Pulmonary artery endothelial cell (primary cell): ENCODE data around the gene NPB. TPM values are rescaled to one million over a fixed set of nuclear protein-coding genes. Genes with fewer than 3 reads are reported as not detected.

Source experiments
- DNase-seq: peaks from one replicate; pipeline ENCODE4 v3.0.0-alpha.2; 2011; ENCODE audit warnings: low read depth, low spot score
- total RNA-seq: library from RNA; depleted of rRNA; stranded (reverse); fragments of >200 nt; gene quantifications from 2 replicates; pipeline ENCODE4 v1.2.3, GENCODE V29; 2014

Gene NPB
- total RNA-seq, 1 donor from 2014 or later: 0.20 TPM

DNA sequence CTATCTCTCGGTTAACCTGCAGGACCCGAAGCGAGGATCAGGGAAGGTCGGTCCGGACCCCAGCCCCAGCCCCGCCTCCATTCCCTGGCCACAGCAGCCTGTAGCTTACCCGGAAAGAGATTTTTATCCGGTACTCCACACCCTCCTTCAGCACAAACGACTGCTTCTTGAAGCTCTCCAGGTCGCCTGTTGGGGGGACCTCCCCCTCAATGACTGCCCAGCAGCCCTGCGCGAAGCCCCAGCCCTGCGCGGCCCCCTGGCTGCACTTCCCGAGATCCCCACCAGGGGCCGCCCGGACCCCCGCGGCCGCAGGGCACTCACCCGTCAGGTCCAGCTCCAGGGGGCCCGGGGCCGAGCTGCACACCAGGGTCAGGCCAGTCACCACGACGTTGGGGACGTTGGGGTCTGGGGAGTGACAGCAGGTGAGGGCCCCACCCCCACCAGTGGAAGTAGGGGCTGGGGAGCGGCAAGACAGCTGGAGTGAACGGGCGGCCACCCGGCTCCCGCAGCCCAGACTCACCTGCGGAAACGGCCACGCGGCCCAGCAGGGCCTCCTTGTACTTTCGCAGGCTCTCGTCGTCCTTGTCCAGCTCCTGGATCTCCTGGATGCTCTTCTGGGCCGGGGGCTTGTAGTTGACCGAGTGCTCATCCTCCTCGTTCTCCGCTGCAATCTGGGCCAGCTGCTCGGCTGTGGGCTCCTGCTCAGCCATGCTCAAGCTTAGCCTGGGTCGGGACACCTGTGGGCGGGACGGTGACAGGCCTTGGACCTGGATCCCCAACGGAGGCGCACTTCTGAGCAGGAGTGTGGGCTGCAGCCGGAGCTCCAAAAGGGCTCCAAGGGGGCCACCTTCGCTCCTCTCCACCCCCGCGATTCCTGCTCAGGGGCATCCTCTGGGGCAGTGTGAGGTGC, 32.6 kb upstream of the NPB start:
- no peak for DNase-seq

DNA sequence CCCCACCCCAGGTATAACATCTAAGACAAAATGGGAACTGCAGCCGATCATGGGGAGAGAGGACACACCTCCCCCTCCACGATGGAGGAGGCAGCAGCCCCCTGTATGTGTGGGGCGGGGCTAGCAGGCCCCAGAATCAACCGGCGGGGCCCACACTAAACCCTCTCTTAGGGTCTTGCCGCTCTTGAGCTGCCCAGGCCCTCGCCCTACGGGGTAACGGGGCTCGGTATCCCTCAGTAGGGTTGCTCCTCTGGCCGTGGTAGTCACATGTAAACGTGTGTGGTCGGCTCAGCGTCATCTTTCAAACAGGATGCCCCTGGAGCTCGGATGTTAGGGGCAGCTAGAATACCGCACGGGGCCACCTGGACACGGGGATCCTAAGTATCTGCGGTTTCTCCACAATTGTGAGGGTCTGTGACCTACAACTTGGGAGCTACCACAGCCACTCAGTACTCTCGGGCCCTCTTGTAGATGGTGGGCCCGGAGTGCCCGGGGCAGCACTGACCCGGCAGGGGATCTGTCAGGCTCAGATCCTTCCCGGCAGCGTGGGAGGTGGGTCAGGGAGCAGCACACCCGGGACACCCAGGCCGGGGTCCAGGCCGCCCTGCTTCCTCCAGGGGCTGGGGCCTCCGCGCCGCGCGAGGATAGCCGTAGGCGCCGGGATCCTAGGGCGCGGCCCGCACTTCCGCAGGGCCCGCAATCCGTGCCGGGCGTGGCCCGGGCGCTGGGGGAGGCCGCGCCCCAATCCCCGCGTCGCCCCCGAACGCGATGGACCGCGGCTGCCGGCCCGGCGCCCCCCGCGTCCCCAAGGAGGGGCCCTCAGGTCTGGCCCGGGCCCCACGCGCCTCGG, 31.7 kb upstream of the NPB start:
- no peak for DNase-seq

DNA sequence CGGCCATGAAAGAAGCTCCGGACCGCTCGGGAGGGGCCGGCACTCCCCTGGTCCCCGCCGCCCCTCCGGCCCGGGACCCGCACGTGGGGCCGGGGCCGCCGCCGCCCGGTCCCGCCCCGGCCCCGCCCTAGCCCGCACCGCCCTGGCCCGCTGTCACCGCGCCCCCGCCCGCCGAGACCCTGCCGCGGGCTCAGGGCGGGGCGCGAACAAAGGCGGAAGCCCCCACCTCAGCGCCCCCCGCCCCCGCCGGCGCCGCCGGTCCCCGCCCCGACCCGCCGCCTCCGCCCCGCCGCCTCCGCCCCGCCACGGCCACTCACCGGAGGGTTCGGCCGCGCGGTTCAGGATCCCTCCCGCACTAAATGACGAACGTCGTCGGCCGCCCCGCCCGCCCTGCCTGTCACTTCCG, 31.1 kb upstream of the NPB start, which contains the start of gene ARHGDIA:
ARHGDIA (minus strand) TSS at position 357 of the 406 bp plus-strand sequence. CDS start 1,407 bp downstream, outside the sequence.
- no peak for DNase-seq

DNA sequence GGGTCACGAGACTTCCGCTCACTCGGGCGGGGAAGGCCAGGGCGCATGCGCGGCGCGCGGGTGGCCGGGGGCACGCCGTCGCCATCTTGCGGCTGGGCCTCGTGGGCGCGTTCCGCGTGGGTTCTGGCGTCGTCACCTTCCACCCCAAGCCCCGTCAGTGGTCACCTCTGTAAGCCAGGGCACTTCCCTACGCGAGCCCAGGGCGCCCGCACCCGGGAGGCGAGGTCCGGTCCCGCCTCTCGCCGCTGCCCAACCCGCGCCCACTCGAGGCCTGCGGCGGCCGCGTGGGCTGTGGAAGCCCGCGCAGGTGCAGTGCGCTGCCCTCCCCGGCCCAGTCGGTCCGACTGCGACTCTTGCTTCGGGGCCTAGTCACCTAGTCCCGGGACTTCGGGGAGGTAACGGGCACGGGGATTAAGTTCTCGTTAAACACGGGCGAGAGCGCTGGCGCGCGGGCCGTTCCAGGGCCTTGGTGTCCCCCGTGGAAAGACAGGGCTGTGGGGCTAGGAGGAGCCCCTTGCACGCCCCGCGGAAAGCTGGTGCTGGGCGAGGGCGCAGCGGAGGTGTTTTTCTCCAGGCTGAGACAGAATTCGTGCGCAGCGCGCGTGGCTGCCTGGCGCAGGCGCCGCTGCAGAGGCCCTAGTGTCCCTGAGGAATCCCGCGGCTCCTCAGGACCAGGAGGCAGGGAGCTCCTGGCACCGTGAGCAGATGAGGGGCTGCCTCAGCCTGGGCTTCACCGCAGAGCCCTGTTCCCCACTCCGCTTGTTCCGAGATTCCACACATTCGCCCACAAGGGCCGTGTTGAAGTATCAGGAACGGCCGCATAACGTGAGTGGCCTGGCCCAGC, 30.4 kb upstream of the NPB start:
- DNase-seq: no peak

DNA sequence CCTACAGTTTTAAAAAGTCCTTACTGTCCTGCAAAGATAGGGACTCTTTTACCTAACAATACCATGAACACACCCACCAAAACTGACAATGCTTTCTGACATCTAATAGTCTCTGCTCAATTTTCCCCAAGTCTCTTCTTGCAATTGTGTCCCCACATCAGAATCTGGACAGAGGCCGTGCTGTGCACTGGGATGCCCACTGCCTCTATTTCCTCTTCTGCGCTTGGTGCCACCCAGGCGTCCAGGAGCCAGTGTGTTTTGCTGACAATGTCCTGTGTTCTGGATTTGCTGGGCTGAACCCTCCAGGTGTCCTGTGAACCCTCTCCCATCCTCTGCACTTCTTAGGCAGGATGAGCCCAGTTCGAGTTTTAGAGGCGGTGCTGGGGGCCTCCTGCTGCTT, 24.5 kb upstream of the NPB start:
- no peak for DNase-seq

DNA sequence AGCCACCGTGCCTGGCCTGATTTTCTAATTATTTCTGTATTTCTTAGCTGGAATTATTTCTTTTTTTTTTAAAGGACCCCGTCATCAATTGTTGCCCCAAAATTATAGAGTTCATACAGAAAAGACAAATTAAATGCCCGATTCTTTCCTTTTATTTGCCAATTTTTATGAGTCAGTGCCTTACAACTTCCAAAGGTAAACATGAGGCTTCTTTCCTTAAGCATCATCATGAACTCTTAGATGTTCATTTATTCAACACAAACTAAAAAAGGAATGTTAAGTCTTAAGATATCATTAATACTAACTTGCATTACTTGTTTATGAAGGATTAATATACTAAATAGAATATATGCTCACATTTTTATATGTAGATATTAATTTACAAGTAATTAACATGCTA, 23.7 kb upstream of the NPB start:
- DNase-seq: no peak

DNA sequence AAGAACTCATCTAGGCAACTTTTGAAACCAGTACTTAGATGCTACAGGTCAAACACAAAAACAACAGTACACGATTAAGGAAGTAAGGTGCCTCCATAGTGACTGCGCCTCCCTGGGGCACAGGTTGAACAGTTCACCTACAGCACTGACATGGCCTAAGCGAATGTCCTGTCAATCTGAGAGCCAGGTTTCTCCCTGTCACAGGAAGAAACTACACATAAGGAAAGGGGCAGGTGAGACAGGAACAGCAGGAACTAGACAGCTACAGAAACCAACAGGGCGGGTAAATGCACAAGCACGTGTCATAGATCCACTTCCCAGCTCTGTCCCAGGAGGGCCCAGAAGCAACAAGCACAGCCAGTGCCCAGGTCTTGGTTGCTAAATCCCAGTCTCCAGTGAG, 22.9 kb upstream of the NPB start:
- DNase-seq: no peak

DNA sequence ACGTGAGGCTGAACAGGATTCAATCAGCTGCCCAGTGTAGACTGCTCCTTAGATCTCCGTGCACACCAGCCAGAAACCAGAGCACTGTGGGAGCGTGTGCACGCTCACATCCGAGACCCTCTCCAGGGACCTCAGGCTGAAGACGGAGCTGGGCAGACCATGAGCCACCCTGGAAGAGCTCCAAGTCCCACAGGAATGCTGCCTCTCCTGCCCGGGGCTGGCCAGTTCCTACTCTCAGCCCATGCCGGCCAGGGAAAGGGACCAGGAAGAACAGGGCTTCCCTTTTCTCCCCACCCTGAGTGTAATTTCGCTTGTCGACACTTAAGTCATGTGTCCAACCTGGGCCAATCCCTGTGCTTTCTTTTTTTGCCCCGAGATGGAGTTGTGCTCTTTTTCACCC, 17.5 kb upstream of the NPB start:
- no peak for DNase-seq

DNA sequence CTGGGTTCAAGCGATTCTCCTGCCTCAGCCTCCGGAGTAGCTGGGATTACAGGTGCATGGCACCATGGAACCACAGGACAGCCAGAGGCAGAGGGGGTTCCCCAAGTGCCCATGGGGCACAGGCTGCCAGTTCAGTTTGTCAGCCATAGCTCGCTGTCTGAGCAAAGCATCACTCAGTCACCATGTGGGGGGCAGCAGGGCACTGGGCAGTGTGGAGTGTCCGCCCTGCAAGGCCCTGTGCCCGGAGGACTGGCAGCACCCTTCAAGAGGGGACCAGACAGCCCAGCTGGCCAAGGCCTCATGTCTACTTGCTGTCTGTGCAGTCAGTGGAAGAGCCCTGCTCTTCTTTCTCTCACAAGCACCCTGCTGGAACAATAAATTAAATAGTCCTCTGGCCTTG, 17.1 kb upstream of the NPB start:
- DNase-seq: no peak

DNA sequence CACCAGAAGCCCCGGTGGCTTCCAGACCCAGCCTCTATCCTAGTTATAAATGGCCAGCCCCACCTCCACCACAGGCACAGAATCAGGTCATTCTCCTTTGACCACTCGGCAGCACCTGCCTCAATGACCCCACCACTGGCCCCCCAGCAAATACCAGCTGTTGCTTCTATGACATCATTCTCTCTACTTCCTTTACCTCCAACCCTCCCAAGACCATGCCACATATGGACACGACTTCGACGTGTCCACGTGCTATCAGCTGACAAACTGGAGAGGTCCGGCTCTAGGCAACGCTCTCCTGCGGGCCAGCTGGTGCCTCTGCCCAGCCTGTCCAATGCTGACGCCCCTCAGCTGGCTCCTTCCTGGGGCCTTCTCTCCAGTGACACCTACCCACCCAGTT, 16.6 kb upstream of the NPB start:
- no peak for DNase-seq

DNA sequence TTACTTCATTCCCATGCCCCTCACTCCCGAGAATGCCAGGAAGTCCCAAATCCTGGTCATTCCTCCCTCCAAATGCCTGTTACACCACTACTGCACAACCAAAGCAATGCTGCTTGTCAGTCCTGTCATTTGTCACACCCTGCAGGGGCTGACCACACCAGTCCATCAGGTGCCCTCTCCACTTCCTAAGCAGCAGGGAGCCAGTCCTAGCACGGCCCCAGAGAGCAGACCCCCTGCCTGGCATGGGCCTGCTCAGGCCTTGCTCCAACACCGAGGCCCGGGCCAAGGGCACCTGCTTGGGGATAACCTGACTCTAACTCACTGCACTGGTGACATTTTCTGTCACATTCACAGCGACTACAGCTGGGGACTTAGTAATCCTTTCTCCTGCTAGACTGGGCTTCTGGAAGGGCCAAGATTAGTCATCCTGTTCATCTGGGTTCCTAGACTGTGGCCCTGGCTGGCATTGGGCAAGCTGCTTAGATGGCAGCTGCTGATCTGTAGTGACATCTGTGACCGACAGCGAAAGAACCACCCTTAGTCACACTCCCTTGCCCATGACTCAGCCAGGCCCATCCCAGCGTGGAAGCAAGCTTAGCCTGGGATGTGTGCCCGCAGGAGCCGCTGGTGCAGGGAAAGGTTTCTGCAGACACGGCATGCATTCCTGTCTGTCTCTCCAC, 16.0 kb upstream of the NPB start:
- no peak for DNase-seq

DNA sequence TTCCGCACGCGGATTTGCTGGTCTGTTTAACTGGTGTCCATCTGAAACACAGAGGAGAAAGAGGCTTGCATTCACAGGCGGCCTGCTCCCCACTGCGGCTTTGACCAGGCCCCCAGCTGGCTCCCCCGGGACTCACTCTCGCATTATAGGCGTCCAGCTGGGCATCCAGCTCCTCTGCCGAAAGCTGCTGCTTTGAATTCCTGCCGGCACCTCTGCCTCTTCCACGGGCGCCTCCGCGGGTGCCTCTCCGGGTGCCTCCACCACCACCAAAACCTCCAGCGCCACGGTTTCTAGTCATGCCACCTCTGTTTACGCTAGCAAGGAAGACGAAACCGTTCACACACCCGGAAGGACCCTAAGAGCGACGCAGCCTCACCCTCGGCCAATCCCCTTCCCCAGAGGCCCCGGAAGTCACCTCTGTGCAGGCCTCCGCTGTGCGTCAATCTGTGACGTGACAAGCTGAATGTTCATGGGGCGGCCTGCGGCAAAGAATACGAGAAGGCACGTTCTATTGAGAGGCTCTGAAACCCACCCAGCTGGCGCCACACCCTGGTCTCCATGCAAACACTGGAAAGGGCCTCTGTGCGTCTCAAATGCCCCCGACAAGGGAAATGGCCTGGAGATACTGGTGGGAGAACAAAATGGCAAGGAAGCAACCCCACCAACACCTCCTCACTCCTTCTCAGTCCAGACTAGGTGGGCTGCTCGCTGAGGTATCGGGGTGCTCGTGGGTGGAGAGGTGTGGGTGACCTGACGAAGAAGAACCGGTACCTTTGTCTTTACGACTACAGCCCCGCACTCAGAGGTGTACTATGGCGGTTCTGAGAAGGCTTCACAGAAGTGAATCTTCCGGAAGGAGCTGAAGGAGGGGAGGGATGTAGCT, 13.7 kb upstream of the NPB start:
- DNase-seq: no peak

DNA sequence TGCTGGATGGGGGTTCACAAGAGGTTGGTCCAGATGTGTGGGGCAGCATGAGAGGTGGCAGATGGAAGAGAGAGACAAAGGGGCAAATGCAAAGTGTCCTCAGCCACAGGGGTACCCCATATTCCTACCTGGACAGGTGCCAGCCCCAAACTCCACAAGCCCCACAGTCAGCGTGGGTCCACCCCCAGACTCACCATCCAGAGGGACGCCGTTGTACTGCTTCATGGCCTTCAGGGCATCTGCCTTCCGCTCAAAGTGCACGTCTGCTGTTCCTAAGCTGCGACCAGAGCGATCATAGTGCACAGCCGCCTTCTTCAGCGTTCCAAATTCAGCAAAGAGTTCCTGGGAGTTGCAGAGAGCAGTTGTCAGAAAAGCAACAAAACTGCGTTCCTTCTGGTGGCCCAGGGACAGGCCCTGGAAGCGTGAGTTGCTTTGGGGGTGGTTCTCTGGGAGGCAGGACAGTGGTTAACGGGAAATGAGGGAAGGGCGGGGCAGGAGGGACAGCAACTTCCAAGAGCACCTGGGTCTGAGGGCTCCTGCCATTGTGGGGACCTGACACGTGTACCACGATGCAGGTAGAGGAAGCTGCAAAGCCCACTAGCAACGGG, 12.9 kb upstream of the NPB start:
- no peak for DNase-seq

DNA sequence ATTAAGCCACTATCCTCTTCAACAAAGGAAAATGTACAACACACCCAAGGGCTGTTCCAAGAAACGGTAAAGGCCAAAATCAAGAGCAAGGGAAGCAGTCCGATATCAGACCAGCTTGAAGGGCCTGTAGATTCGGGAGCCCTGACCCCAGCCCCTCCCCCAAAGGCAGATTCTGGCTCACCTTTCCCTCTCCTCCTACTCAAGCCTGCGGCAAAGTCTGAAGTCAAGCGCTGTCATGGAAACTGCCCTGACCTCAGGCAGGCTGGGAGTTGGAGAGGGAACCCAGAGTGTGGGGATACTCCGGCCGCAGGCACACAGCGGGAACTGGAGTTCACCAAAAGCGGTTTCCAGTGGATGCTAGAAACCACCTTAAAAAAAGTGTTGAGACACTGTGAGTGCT, 12.4 kb upstream of the NPB start:
- no peak for DNase-seq

DNA sequence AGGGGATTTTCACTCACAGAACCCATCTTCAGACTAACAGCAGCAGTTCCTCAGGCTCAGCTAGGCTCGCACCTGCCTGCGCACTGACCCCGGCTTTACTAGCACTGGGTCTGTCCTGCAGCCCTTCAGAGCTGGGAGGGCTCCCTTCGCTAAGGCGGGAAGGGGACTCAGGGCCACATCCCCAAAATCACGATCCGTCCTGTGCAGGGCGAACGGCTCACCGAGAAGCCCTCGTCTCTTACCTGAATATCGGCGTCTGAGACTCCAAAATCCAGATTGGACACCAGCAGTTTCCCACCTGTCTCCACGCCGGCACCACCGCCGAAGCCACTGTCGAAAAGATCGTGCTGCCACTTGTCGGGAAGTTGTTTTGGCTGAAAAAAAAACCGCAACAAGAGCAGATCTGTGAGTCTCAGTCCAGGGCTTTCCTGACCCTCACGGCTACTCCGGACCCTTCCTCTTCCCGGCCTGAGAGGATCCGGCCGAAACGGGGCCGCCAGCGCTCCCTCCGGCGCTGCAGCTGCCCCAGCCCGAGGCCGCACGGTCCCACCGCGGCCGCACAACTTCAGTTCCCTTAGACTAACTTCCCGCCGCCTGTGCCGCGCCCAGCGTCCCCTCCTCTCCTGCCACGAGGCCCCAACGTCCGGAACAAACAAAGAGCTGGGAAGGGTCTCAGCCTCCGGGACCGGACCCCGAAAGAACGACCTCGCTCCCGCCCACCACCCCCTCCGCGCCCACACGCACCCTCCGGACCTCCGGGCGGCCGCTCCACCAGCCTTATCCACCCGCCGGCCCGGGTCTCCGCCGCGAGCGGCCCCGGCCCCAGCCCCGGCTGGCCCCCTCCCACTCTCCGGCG, 11.4 kb upstream of the NPB start:
- no peak for DNase-seq

DNA sequence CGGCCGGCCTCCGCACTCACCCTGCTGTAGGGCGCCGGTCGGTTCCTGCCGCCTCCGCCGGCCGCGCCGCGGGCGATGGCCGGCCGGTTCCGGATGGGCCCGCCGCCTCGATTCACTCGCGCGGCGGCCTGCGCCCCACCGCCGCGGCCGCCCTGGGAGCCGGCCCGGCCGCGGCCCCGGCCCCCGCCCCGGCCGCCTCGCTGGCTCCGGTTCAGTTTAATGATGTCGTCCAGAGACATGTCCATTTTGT, 10.8 kb upstream of the NPB start:
- DNase-seq: no peak

DNA sequence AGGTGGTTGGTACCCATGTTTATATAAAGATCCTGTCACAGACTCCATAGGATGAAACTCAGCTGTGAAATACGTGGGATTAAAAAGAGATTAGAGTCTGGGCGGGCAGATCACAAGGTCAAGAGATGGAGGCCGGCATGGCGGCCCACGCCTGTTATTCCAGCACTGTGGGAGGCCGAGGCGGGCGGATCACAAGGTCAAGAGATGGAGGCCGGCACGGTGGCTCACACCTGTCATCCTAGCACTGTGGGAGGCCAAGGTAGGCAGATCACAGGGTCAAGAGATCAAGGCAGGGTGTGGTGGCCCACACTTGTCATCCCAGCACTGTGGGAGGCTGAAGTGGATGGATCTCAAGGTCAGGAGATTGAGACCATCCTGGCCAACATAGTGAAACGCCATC, 6.6 kb upstream of the NPB start:
- DNase-seq: no peak

DNA sequence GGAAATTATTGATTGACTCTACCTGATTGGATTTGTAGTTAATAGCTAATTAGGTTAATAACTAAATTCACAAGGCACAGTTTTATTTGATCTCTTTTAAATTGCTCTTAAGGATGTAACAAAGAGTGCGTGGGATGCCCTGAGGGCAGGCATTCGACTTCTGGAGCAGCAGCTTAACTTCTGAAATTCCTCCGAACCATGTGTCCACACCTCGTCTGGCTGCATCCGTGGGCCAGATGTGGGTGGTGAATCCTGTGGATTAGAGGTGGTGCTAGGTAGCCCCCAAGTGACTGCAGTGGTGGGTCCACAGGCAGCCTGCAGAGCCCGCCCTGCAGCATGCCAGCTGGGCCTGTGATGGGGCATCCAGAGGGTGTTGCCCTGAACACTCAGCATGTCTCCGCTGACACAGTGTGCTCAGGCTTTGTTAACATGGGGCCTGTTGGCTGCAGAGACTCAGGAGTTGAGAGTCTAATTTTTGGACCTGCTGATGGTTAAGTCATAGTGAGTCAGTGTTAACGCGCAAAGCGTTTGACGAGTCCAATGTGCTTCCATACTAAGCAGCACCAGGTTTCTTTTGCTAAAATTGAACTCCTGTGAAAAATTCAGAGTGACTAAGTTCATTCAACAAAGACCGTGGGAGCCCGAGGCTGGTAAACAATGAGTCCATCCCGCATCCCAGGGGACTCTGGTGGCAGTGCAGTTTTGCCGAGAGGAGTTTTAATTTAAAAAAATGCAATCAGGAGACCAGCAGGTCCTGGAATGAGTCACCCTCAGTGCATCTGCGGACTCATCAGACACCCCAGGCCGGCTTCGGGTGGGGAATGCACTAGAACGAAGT, 3.8 kb upstream of the NPB start:
- no peak for DNase-seq
